ENCODE measurements around the gene HTR3B. TPM values are rescaled to one million over a fixed set of nuclear protein-coding genes. Genes with fewer than 3 reads are reported as not detected.

The HTR3B gene
- total RNA-seq, 1 experiment from 2014 or later: not detected

DNA sequence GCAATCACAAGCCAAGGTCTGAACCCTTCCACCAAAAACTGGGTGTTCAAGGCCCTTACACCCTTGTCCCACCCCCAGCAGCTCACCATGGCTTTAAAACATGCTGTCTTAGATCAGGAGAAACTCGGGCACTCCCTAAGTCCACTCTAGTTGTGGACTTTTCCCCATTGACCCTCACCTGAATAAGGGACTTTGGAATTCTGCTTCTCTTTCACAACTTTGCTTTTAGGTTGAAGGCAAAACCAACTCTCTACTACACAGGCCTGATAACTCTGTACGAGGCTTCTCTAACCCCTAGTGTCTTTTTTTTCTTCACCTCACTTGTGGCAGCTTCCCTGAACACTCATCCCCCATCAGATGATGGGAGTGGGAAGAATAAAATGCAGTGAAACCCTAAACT is 85.3 kb downstream of the HTR3B start:
- DNase-seq (ENCODE audit: low spot score): no peak

DNA sequence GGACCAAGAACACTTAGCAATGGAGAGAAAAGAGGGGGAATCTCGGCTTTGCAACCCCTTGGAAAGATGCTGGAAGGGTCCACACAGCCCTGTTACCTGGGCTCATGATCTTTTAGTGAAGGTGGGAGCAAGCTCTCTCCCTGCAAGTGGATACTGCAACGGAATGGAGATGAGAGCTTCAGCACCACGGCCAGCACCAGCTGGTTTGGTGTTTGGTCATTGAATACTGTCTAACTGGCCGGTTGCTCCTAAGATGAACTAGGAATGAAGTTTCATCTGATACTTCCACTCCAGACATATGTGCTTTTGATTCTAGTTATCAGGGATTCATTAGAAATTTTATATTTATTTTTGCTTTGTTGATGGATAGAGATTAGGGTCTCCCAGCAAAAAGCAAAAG is 86.6 kb downstream of the HTR3B start:
- peak; percentile 53 for DNase-seq (ENCODE audit: low spot score)

DNA sequence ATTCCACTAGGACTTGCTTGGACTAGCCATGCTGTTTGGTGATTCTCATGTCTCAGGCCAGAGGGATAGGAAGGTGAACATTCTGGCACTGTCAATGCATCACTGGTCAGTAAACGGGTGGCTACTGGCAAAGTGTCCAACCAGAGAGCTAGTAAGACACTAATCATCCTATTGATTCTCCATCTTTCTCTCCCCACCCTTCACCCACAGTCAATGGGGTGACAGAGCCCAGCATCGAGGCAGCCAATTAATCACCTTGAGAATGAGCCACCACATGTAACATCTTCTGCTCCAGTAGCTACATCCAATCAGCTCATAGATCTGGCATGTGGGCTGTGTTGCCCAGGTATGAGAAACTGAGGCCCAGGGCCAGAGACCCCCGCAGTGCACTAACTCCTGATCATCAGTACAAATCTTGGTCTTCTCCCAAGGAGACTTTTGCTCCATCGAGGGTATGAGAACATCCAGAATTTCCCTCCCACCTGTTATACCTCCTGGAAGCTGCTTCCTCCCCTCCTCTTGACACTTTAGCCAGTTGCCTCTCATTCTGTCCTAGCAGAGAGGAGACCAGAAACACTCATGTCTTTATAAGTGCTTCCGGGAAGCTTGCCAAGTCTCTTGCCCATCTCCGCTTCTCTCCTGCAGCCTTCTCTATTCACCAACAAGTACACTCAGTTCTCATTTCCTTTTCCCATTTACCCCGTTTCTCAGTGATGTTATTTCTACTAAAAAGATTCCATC is 87.3 kb downstream of the HTR3B start:
- DNase-seq (ENCODE audit: low spot score): no peak

DNA sequence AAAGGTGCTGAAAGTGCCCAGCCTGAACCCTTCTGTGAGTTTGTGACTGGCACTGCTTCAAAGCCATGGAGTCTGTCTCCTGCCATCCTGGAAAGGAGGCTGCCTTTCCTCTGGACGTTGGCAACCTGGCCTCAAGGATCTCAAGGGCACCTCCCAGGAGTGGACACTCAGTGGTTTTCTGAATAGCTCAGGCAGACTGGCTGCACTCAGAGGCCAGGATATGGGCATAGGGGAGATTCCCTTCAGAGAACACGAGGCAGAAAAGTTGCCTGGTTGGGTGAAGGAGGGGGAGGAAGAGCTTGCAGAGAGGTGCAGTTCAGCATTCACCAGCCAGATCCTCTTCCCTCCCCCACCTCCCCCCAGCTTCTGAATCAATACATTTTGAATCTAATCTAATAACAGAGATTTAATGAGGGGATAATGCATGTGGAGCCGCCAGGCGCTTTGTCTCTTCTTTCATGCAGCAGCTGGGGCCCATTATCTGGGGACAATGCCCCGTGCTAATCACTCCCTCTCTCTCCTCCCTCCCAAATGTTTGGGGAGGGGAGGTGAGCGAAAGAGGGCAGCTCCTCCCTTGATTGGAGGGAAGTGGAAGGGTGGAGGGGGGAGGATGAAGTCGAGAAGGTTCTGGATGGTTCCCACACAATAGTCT is 88.0 kb downstream of the HTR3B start:
- DNase-seq (ENCODE audit: low spot score): no peak

DNA sequence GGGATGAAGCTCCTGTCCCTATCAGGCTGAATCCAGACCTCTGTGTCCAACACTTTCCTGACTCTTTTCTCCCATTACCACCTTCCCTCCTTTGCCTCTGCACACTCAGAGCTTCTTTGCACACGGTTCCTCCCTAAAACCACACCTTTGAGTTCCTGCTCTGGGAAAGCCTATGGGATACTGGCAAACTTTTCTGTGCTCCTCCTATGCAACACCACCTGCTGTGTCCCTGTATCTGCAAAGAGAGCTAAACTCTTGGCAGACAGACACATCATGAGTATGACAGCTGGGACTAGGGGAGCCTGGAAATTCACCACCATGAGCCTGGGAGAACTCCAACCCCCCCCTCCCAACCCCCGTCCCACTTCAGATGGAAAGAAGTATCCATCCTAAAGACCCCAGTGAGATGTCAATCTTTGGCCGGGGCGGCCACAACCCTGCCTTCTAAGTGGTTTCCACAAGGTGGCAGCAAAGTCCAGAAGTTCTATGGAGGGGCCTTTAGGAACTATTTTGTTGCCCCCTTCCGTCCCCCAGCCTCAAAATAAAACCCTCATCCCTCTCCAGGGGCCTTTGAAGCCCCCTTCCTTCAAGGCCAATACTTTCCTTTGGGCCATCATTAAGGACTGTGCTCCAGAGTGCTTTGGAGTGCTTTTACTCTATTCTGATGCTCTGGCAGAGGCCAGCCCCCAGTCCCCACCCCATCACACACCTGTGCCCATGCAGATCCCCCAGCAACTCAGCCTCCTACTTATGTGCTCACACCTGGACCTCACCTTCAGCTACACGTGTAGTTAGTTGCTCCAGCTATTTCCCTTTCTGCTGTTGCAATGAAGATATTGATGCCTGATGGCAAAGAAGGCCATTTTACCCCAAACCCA is 89.7 kb downstream of the HTR3B start:
- DNase-seq (ENCODE audit: low spot score): peak; percentile 28

Small RNA genes within 50 kb of the gene (small RNA-seq; reads per million reads assigned to genes)
- not detected for gene RNU6-1107P

Other genes starting within 250 kb of the HTR3B start
- 1.6 and 1.8 TPM in 2 replicates for gene TMPRSS5, start 198.5 kb upstream of the HTR3B start, total RNA-seq (2014; rRNA removed; shearing (Covaris generic))
- gene ZW10, start 131.1 kb upstream of the HTR3B start, total RNA-seq (2014; rRNA removed; shearing (Covaris generic)): 12.3 and 13.4 TPM in 2 replicates
- not detected in 2 replicates for gene CLDN25, start 125.0 kb upstream of the HTR3B start, total RNA-seq (2014; rRNA removed; shearing (Covaris generic))
- gene USP28, start 29.2 kb upstream of the HTR3B start, total RNA-seq (2014; rRNA removed; shearing (Covaris generic)): 27.5 and 33.9 TPM in 2 replicates
- not detected in 2 replicates for gene HTR3A, start 70.3 kb downstream of the HTR3B start, total RNA-seq (2014; rRNA removed; shearing (Covaris generic))
- gene ZBTB16, start 154.9 kb downstream of the HTR3B start, total RNA-seq (2014; rRNA removed; shearing (Covaris generic)): not detected in 2 replicates